Testis (tissue), 2 donors: ENCODE data around the gene GPR146.

Experiments
- POLR2A ChIP-seq: fragments of 450-650 bp; IDR thresholded peaks from one replicate; pipeline ENCODE4 v1.6.1; 2017; ENCODE audit warnings: antibody characterized with exemption, mild to moderate bottlenecking, moderate library complexity
- TF ChIP-seq, protein P1 (sequence below), 3 experiments: fragments of 450-650 bp in 2 of 3; fragments of 200-600 bp in 1 of 3; sonication (generic) in 1 of 3; IDR thresholded peaks; one replicate each; pipeline ENCODE4 v1.5.1; 2016 to 2019; ENCODE audit warnings: antibody characterized with exemption in 3 of 3, mild to moderate bottlenecking in 2 of 3, moderate library complexity in 1 of 3

DNA sequence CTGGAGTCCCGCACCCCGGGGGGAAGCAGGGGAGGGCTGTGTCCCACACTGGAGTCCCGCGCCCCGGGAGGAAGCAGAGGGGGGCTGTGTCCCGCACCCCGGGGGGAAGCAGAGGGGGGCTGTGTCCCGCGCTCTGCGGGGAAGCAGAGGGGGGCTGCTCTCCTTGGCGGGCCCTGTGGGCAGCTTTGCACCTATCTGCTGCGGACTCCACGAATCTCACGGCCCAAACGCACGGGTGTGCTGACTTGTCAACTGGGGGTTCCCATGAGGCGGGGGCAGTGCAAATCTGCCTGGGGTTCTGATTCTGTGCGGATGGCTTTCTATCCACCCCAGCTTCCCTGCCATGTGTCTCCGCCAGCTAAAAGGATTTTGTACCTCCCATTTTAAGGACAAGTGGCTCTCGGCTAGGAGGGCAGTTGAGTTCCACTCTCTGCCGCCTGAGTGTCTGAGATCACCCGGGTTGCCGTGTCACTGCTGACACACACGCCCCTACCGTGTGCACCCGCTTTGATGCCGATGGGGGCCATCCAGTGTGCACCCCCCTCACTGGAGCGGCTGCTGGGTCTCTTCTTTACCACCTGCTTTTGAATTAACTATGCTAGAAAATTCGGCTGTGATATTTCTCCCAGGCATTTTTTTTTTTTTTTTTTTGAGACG lies 64.0 kb downstream of the GPR146 start:
- TF ChIP-seq, protein P1, sequence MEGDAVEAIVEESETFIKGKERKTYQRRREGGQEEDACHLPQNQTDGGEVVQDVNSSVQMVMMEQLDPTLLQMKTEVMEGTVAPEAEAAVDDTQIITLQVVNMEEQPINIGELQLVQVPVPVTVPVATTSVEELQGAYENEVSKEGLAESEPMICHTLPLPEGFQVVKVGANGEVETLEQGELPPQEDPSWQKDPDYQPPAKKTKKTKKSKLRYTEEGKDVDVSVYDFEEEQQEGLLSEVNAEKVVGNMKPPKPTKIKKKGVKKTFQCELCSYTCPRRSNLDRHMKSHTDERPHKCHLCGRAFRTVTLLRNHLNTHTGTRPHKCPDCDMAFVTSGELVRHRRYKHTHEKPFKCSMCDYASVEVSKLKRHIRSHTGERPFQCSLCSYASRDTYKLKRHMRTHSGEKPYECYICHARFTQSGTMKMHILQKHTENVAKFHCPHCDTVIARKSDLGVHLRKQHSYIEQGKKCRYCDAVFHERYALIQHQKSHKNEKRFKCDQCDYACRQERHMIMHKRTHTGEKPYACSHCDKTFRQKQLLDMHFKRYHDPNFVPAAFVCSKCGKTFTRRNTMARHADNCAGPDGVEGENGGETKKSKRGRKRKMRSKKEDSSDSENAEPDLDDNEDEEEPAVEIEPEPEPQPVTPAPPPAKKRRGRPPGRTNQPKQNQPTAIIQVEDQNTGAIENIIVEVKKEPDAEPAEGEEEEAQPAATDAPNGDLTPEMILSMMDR (IDR thresholded peaks at IDR 0.05) = no peak
- TF ChIP-seq POLR2A = no peak
